ENCODE results near the gene PTGES2.

The PTGES2 gene

DNA sequence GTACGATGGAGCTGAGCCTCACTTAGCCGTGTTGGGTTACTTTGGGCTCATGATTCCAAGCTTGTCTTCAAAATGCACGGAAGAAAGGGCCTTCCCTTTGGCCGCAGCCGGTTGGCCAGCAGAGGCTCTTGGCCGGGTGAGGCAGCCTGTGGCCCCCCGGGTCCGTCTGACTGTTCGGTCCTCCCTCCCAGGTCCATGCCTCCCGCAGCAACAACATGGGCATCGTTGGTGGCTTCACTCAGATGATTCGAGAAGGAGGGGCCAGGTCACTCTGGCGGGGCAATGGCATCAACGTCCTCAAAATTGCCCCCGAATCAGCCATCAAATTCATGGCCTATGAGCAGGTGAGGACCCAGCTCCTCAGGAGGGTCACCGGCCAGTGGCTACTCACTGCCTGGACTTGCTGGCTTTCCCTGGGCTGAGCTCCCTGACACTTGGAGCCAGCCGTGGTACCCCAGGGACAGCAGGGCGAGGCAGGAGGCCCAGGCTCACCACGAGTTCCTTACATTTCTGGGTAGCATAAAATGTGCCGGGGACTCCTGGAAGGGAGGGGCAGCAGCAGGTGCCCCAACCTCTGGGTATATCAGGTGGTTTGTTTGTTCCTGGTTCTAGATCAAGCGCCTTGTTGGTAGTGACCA, 21.9 kb downstream of the PTGES2 start:
- no peaks in the 10 kb centered on the region for H3K27me3 ChIP-seq (ENCODE audit: insufficient read depth, low read length)
- H3K4me1 ChIP-seq (ENCODE audit: insufficient read depth, low read length), result peaks cover 7% of the 10 kb centered on the region
- no peaks in the 10 kb centered on the region for H3K9me3 ChIP-seq (ENCODE audit: low read length)
- no peak overlapping the region for H3K4me3 ChIP-seq (ENCODE audit: low read length)
- H2AFZ ChIP-seq (ENCODE audit: low read depth, low read length), result no peak overlapping the region
- H3K36me3 ChIP-seq (ENCODE audit: insufficient read depth, low read length), result peaks cover 71% of the 10 kb centered on the region

- no peak overlapping the region for H2AFZ ChIP-seq (ENCODE audit: low read depth, low read length)
- peaks cover 21% of the 10 kb centered on the region for H3K4me1 ChIP-seq (ENCODE audit: insufficient read depth, low read length)
- H3K36me3 ChIP-seq (ENCODE audit: insufficient read depth, low read length), result peaks cover 68% of the 10 kb centered on the region
- H3K9me3 ChIP-seq (ENCODE audit: low read length), result no peaks in the 10 kb centered on the region
- no peaks in the 10 kb centered on the region for H3K27me3 ChIP-seq (ENCODE audit: insufficient read depth, low read length)
- H3K4me3 ChIP-seq (ENCODE audit: low read length), result no peak overlapping the region
Observed at GRCh38 chr9:128104171-128104618, 23.3 kb downstream of the PTGES2 start.

GRCh38 chr9:128103589-128103962, 24.0 kb downstream of the PTGES2 start:
- H3K9me3 ChIP-seq (ENCODE audit: low read length), result no peaks in the 10 kb centered on the region
- peaks cover 67% of the 10 kb centered on the region for H3K36me3 ChIP-seq (ENCODE audit: insufficient read depth, low read length)
- H2AFZ ChIP-seq (ENCODE audit: low read depth, low read length), result no peak overlapping the region
- H3K4me3 ChIP-seq (ENCODE audit: low read length), result no peak overlapping the region
- no peaks in the 10 kb centered on the region for H3K27me3 ChIP-seq (ENCODE audit: insufficient read depth, low read length)
- H3K4me1 ChIP-seq (ENCODE audit: insufficient read depth, low read length), result peaks cover 25% of the 10 kb centered on the region

DNA sequence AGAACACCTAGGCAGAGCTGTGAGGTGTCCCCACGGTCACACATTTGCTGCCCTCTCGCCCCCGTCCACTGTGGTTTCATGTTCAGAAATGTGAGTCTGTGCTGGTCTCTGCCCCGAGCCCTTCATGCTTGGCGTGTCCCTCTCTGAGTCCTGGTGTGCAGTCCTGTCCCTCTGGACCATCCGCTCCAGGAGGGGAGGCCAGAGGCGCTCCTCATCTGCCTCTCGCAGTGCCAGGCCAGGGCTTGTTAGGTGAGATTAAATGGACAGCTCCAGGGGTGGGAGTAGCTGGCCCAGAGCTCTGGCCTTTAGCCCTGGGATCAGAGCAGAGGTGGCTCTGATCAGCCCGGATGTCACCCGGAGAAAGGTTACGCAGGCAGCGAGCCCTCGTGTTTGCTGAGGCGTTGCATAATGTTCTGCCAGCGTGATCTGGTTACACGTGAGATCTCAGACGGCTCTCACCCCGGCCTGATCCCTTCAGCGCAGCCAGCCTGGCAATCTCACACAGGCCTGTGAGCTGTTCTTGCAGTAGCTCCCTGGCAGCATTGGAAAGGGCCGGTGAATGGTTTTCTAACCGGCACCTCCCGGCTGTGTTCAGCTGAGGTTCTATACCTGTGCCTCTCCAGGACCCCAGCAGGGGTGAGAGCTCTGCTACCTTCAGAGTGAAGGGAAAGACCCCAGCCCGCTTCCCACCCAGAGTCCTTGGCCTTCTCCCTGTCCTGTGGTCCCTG, 24.5 kb downstream of the PTGES2 start:
- Histone ChIP-seq H3K4me1 (ENCODE audit: insufficient read depth, low read length) (peaks cover 22% of the 10 kb centered on the region), H3K36me3 (ENCODE audit: insufficient read depth, low read length) (peaks cover 62% of the 10 kb centered on the region), H3K4me3 (ENCODE audit: low read length) (no peak overlapping the region)

GRCh38 chr9:128102196-128102595, 25.3 kb downstream of the PTGES2 start:
- no peak overlapping the region for H2AFZ ChIP-seq (ENCODE audit: low read depth, low read length)
- H3K27me3 ChIP-seq (ENCODE audit: insufficient read depth, low read length), result no peaks in the 10 kb centered on the region
- no peak overlapping the region for H3K4me3 ChIP-seq (ENCODE audit: low read length)
- peaks cover 29% of the 10 kb centered on the region for H3K4me1 ChIP-seq (ENCODE audit: insufficient read depth, low read length)
- no peaks in the 10 kb centered on the region for H3K9me3 ChIP-seq (ENCODE audit: low read length)
- peaks cover 54% of the 10 kb centered on the region for H3K36me3 ChIP-seq (ENCODE audit: insufficient read depth, low read length)

More for the DNA sequence above, 24.5 kb downstream of the PTGES2 start:
- Histone ChIP-seq H3K9me3 (ENCODE audit: low read length) (no peaks in the 10 kb centered on the region), H3K27me3 (ENCODE audit: insufficient read depth, low read length) (no peaks in the 10 kb centered on the region), H2AFZ (ENCODE audit: low read depth, low read length) (no peak overlapping the region)

- Histone ChIP-seq H3K27me3 (ENCODE audit: insufficient read depth, low read length) (no peaks in the 10 kb centered on the region), H3K9me3 (ENCODE audit: low read length) (no peaks in the 10 kb centered on the region), H3K4me1 (ENCODE audit: insufficient read depth, low read length) (peaks cover 31% of the 10 kb centered on the region), H3K36me3 (ENCODE audit: insufficient read depth, low read length) (peaks cover 49% of the 10 kb centered on the region), H3K4me3 (ENCODE audit: low read length) (no peak overlapping the region), H2AFZ (ENCODE audit: low read depth, low read length) (no peak overlapping the region)
Observed at GRCh38 chr9:128101690-128102089, 25.8 kb downstream of the PTGES2 start.

DNA sequence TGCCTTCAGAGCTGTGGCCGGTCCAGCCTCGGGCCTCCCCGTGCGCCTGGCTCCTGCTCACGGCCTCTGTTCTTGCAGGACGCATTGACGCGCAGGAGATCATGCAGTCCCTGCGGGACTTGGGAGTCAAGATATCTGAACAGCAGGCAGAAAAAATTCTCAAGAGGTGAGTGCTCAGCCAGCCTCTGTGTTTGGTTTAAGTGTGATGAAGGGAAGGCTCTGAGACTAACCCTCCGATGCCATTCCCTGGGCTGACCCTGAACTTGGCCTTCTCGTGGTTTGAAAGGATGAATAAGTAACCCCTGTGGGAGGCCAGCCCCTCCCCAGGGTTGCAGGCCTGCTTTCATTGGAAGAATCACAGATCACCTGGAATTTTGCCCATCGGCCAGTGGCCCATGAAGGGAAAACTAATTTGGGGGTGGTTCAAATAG, 26.3 kb downstream of the PTGES2 start:
- Histone ChIP-seq H3K9me3 (ENCODE audit: low read length) (no peaks in the 10 kb centered on the region), H3K4me3 (ENCODE audit: low read length) (no peak overlapping the region), H3K27me3 (ENCODE audit: insufficient read depth, low read length) (no peaks in the 10 kb centered on the region), H3K4me1 (ENCODE audit: insufficient read depth, low read length) (peaks cover 31% of the 10 kb centered on the region), H3K36me3 (ENCODE audit: insufficient read depth, low read length) (peaks cover 46% of the 10 kb centered on the region), H2AFZ (ENCODE audit: low read depth, low read length) (no peak overlapping the region)

- Histone ChIP-seq H2AFZ (ENCODE audit: low read depth, low read length) (no peak overlapping the region), H3K4me1 (ENCODE audit: insufficient read depth, low read length) (peaks cover 31% of the 10 kb centered on the region), H3K9me3 (ENCODE audit: low read length) (no peaks in the 10 kb centered on the region), H3K36me3 (ENCODE audit: insufficient read depth, low read length) (peaks cover 39% of the 10 kb centered on the region), H3K27me3 (ENCODE audit: insufficient read depth, low read length) (no peaks in the 10 kb centered on the region), H3K4me3 (ENCODE audit: low read length) (no peak overlapping the region)
Observed at GRCh38 chr9:128100581-128100980, 26.9 kb downstream of the PTGES2 start.

DNA sequence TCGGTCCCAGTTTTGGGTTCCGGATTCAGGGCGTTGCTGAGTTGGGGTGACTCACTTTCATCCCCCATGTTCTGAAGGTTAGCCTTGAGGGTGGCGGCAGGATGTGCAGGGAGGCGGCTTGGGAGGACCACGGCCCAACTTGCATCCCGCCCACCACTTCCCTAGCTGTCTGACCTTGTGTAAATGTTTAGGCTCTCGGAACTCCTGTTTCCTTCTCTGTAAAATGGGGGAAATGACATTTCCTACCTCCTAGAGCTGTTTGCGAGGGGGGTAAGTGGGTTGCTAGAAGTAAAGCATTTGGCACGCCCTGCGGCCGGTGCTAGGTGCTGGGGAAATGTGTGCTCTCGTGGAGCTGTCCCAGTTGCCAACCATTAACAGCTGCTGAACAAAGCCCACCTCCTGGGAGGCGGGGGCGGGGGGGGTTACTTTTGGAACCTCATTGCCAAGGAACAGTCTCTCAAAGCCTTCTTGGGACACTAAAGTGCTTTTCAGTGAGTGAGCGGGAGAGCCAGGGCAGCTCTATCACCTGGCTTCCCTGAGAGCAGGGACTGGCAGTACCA, 27.5 kb downstream of the PTGES2 start:
- peak overlapping the region; percentile 54 for H3K4me3 ChIP-seq (ENCODE audit: low read length)
- H3K27me3 ChIP-seq (ENCODE audit: insufficient read depth, low read length), result no peaks in the 10 kb centered on the region
- H3K4me1 ChIP-seq (ENCODE audit: insufficient read depth, low read length), result peaks cover 34% of the 10 kb centered on the region
- no peak overlapping the region for H2AFZ ChIP-seq (ENCODE audit: low read depth, low read length)
- no peaks in the 10 kb centered on the region for H3K9me3 ChIP-seq (ENCODE audit: low read length)
- peaks cover 36% of the 10 kb centered on the region for H3K36me3 ChIP-seq (ENCODE audit: insufficient read depth, low read length)

DNA sequence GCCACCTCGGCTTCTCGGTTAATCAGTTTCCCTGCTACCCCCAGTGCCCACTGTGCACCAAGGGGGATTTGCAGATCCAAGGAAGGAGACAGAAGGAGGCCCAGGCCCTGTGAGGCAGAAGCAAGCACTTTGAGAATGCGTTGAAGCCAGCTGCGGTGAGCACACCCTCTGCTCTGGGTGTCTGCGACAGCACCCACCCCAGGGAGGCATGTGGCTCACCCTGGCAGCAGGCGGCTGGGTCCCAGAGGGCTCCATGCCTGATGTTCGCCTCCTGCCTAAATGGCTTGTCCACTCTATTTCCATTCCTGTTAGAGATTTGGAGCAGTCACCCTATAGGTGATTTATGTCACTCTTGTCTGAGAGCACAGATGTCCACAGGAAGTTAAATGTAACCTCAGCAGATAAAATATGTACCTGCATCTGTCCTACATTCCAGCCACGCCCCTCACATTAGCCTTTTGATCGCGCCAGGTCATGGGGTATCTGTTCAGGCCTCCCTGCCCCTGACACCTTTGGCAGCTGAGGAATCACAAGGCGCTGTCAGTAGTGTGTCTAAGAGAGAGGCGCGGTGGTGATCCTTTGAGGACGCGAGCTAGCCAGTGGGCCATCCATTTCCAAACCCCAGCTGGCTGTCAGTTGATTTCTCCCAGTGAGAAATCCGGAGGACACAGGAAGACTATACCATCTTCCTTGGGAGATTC, 28.1 kb downstream of the PTGES2 start:
- H3K27me3 ChIP-seq (ENCODE audit: insufficient read depth, low read length), result no peaks in the 10 kb centered on the region
- H3K36me3 ChIP-seq (ENCODE audit: insufficient read depth, low read length), result peaks cover 36% of the 10 kb centered on the region
- H3K9me3 ChIP-seq (ENCODE audit: low read length), result no peaks in the 10 kb centered on the region
- H2AFZ ChIP-seq (ENCODE audit: low read depth, low read length), result no peak overlapping the region
- peak overlapping the region; percentile 54 for H3K4me3 ChIP-seq (ENCODE audit: low read length)
- H3K4me1 ChIP-seq (ENCODE audit: insufficient read depth, low read length), result peaks cover 40% of the 10 kb centered on the region

- peaks cover 28% of the 10 kb centered on the region for H3K36me3 ChIP-seq (ENCODE audit: insufficient read depth, low read length)
- H3K4me1 ChIP-seq (ENCODE audit: insufficient read depth, low read length), result peaks cover 45% of the 10 kb centered on the region
- H2AFZ ChIP-seq (ENCODE audit: low read depth, low read length), result no peak overlapping the region
- no peaks in the 10 kb centered on the region for H3K9me3 ChIP-seq (ENCODE audit: low read length)
- H3K4me3 ChIP-seq (ENCODE audit: low read length), result peak overlapping the region; percentile 54
- no peaks in the 10 kb centered on the region for H3K27me3 ChIP-seq (ENCODE audit: insufficient read depth, low read length)
Observed at GRCh38 chr9:128098297-128099230, 29.0 kb downstream of the PTGES2 start.

- H2AFZ ChIP-seq (ENCODE audit: low read depth, low read length), result no peak overlapping the region
- no peaks in the 10 kb centered on the region for H3K27me3 ChIP-seq (ENCODE audit: insufficient read depth, low read length)
- H3K36me3 ChIP-seq (ENCODE audit: insufficient read depth, low read length), result peaks cover 20% of the 10 kb centered on the region
- peak overlapping the region; percentile 54 for H3K4me3 ChIP-seq (ENCODE audit: low read length)
- H3K4me1 ChIP-seq (ENCODE audit: insufficient read depth, low read length), result peaks cover 54% of the 10 kb centered on the region
- no peaks in the 10 kb centered on the region for H3K9me3 ChIP-seq (ENCODE audit: low read length)
Observed at GRCh38 chr9:128097543-128098296, 29.8 kb downstream of the PTGES2 start.
